NOMO-1 treated with dmso at 0.1 percent for 144 hours (cell line): Measurements from ENCODE around the gene NAE1.
"Not testable (repeated sequence)": the region's sequence is repeated elsewhere in the genome, so short reads cannot be mapped to it uniquely, and the experiment has no call there.

Experiments
- DNase-seq: peaks from one replicate; lab custom pipeline; 2025; ENCODE audit not compliant: unreplicated experiment; lab: John Stamatoyannopoulos, UW

NAE1 gene

DNA sequence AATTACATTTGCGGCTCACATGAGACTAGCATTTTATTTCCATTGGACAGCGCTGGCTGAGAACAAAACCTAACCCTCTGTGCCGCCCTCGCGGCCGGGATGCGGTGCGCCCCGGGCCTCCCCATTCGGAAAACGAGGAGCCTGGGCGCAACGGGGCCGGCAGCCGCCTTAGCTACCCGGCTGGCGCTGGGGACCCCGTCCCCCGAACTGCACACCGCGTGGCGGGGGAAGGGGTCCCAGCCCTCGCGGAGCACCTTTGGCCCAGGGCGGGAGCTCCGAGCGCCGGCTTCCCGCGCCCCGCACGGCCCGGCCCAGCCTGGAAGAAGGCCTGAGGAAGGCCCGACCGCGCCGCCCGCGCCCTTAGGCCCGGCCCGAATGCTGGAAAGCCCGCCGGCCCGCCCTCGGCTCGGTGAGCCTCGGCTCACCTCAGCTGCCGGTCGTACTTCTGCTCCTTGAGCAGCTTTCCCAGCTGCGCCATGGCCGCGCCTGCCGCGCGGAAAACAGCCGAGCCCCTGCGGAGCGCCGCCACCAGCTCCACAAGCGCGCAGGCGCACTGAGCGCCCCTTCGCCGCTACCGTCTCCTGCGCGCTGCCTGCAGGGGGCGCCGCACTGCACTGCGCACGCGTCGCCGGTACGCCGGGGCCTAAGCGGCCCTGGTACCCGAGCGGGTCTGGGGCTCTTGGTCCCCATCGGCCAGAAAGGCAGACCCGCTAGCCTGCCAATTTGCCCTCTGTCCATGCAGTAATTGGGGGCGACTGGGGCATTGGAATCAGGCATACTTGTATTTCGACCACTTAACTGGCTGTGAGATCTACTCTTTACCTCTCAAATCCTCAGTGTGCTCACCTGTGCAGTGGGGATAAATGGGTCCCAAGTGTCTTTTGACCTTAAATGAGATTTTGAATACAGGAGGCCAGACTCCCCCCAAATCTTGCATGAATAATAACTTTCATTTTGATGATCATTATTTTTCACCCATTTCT is at the start of gene NAE1:
TSS of gene NAE1 (minus strand) at position 555 of the 983 bp plus-strand sequence. CDS start at position 478, 77 bp downstream.
- peak; percentile 86 for DNase-seq

- DNase-seq = peak; percentile 54
These were observed 47.3 kb upstream of the NAE1 start for GRCh38 chr16:66878067-66878466.

- DNase-seq = no peak
These were observed 43.5 kb upstream of the NAE1 start for GRCh38 chr16:66874079-66874775.

GRCh38 chr16:66873685-66874055 is 42.9 kb upstream of the NAE1 start:
- no peak for DNase-seq

DNA sequence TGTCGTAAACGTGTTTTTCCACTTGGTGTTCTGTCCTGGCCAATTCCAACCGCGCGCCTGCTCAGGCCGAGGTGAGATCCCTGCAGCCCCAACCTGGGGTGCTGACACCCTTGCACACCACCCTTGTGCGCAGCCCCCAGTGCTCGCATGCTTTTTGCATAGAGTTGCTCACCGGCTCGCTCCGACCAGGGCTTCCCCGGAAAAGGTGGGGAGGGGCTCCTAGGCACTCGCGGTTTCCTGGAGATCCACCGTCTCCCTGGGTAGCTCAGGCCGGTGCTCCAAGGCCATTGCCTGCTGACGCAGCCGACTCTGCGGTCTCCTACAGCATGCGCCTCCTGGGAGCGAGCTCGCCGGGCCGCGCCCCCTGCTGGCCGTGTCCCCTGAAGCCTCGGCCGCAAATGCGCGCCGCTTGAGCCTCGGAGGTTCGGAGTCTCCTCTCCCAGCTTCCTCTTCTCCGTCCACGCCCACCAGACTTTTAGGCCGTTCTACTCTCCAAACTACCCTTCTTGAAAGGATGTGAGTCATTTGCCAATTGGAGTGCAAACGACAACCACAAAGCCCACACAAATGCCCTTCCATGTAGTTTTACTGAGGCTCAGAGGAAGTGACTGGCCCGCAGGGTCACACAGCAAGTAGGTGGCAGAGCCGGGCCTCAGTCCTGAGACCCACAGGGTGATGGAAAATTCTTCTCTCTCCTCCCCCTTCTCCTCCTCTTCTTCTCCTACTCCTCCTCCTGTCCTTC is 42.3 kb upstream of the NAE1 start:
- DNase-seq = peak; percentile 99

GRCh38 chr16:66872559-66872942 is 41.8 kb upstream of the NAE1 start:
- DNase-seq = no peak

GRCh38 chr16:66871840-66872239 is 41.1 kb upstream of the NAE1 start:
- DNase-seq = no peak

- not testable (repeated sequence) for DNase-seq
These were observed 40.6 kb upstream of the NAE1 start for GRCh38 chr16:66871363-66871762.

GRCh38 chr16:66869424-66869823 is 38.6 kb upstream of the NAE1 start:
- DNase-seq = no peak

GRCh38 chr16:66863707-66864106 is 32.9 kb upstream of the NAE1 start:
- no peak for DNase-seq

GRCh38 chr16:66862023-66862520 is 31.3 kb upstream of the NAE1 start:
- no peak for DNase-seq

GRCh38 chr16:66859397-66860068 is 28.8 kb upstream of the NAE1 start:
- DNase-seq = no peak

- DNase-seq = no peak
These were observed 28.1 kb upstream of the NAE1 start for GRCh38 chr16:66858740-66859396.

GRCh38 chr16:66857437-66857836 is 26.7 kb upstream of the NAE1 start:
- DNase-seq = no peak

- no peak for DNase-seq
These were observed 26.0 kb upstream of the NAE1 start for GRCh38 chr16:66856801-66857200.

DNA sequence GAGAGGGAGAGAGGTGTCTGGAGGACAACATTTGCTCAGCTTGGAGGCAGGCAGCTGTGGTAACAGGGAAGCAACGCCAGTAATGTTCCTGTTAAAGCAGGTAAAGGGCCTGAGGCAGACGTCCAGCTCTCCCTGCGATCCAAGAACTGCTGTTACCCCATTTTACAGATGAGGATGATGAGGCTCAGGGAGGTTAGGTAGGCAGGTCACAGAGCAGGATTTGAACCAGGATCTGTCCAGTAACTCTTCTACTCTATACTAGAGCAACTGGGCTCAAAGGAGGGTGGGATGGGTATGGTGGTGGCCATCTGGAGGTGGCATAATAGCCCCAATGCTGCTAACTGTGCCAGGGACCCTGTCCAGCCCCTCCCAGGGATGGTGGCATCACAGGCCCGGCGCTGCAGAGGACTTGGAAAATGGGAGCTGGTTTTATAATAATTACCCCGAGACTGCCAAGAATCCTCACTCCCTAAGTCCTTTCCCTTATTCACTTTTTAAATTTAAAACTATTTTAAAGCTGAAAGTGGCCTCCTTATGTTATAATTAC is 25.5 kb upstream of the NAE1 start:
- DNase-seq = no peak

DNA sequence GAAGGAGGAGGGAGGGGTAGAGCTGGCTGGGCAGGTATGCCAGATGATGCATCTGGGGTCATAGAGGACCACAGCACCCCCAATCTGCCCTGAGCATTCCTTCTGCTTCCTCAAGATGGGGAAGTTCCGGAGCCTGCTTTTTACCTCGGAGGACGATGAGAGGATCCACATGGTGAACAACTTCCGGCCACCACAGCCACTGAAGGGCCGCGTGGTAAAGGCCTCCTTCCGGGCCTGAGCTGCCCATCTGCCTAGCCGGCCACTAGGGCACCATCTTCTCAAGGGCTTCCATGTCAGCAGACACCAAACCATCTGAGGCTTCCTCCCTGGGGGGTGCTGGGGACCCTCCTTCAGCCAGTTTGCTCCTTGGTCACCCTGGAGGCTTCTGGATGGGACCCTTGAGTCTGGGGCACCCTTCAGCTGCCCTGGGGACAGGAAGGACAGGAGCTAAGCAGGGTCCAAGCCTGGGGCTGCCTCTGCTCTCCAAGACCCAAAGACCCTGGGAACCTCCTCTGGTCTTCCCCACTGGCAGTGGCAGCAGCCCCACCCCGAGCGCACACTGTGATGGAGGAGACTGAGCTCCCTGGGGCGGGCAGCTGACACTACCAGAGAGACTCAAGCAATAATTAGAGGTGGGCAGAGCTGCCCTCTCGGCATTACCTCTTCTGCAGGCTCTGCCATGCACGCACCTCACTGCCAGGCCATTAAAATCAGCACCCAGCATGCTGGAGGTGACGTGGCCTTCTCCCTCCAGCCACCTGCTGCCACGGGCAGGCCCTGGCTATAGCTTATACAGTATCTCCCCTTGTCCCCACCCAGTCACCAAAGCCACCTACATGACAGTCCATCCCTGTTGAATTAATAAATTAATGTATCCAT is 22.7 kb upstream of the NAE1 start:
- no peak for DNase-seq

DNA sequence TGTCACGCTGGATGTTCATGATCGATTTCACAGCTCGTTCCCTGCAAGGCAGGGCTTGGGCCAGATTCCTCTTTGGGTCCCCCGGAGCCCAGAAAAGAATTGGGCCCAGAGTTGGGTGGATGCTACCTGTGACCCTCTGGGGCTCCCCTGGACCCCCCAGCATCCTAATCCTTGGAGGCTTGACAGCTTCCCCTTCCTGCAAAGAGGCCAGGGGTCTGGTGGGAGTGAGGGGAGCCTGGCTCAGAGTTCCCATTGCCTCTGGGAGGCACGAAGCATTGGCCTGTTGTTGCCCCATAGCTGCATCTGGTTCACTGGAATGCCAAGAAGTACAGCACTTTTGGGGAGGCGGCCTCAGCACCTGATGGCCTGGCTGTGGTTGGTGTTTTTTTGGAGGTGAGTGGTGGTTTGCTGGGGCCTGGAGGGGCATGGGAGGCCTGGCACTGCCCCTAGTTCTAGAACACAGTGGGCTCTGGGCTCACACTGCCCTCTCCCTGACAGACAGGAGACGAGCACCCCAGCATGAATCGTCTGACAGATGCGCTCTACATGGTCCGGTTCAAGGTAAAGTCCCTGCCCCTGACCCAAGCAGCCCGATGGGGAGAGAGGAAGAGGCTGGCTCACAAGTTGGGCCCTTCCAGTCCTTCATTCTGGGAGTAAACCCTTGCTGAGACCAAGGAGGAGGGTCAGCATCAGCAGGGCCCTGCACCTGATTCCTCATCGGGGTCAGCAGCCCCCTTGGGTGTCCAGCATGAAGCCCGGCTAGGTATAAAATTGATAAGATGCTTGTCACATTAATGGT is 20.6 kb upstream of the NAE1 start:
- DNase-seq = no peak
